ENCODE data around the gene KIAA0825. TPM values are rescaled to one million over a fixed set of nuclear protein-coding genes. Genes with fewer than 3 reads are reported as not detected.

KIAA0825 gene
- total RNA-seq, 1 donor from 2014 or later = 2.1 TPM

GRCh38 chr5:94508461-94509148 lies 109.8 kb downstream of the KIAA0825 start:
- intact Hi-C loops (cut with micrococcal nuclease) = no loop called here

- intact Hi-C loops (cut with micrococcal nuclease) = no loop called here
Measured at GRCh38 chr5:94505327-94506068, 112.9 kb downstream of the KIAA0825 start.

GRCh38 chr5:94503677-94504076 lies 114.7 kb downstream of the KIAA0825 start:
- intact Hi-C loops (cut with micrococcal nuclease) = no loop called here

GRCh38 chr5:94501365-94501764 lies 117.0 kb downstream of the KIAA0825 start:
- intact Hi-C loops (cut with micrococcal nuclease) = no loop called here

GRCh38 chr5:94499806-94500205 lies 118.6 kb downstream of the KIAA0825 start:
- intact Hi-C loops (cut with micrococcal nuclease) = no loop called here

- intact Hi-C loops (cut with micrococcal nuclease) = no loop called here
Measured at GRCh38 chr5:94498199-94498598, 120.2 kb downstream of the KIAA0825 start.

GRCh38 chr5:94485067-94485466 lies 133.3 kb downstream of the KIAA0825 start:
- intact Hi-C loops (cut with micrococcal nuclease) = no loop called here

GRCh38 chr5:94481059-94481458 lies 137.3 kb downstream of the KIAA0825 start:
- intact Hi-C loops (cut with micrococcal nuclease) = no loop called here

GRCh38 chr5:94480486-94480885 lies 137.9 kb downstream of the KIAA0825 start:
- intact Hi-C loops (cut with micrococcal nuclease) = no loop called here

GRCh38 chr5:94473936-94474335 lies 144.5 kb downstream of the KIAA0825 start:
- intact Hi-C loops (cut with micrococcal nuclease) = no loop called here

- intact Hi-C loops (cut with micrococcal nuclease) = no loop called here
Measured at GRCh38 chr5:94471521-94471920, 146.9 kb downstream of the KIAA0825 start.

- intact Hi-C loops (cut with micrococcal nuclease) = no loop called here
Measured at GRCh38 chr5:94470802-94471201, 147.6 kb downstream of the KIAA0825 start.

- intact Hi-C loops (cut with micrococcal nuclease) = no loop called here
Measured at GRCh38 chr5:94469894-94470329, 148.5 kb downstream of the KIAA0825 start.

GRCh38 chr5:94467954-94468930 lies 150.2 kb downstream of the KIAA0825 start:
- intact Hi-C loops (cut with micrococcal nuclease) = no loop called here

GRCh38 chr5:94467346-94467953 lies 151.0 kb downstream of the KIAA0825 start:
- intact Hi-C loops (cut with micrococcal nuclease) = no loop called here

GRCh38 chr5:94463739-94464138 lies 154.7 kb downstream of the KIAA0825 start:
- intact Hi-C loops (cut with micrococcal nuclease) = no loop called here

- intact Hi-C loops (cut with micrococcal nuclease) = no loop called here
Measured at GRCh38 chr5:94461131-94461530, 157.3 kb downstream of the KIAA0825 start.

- intact Hi-C loops (cut with micrococcal nuclease) = no loop called here
Measured at GRCh38 chr5:94459915-94460314, 158.5 kb downstream of the KIAA0825 start.

GRCh38 chr5:94457788-94458187 lies 160.6 kb downstream of the KIAA0825 start:
- intact Hi-C loops (cut with micrococcal nuclease) = no loop called here

GRCh38 chr5:94445726-94446125 lies 172.7 kb downstream of the KIAA0825 start:
- intact Hi-C loops (cut with micrococcal nuclease) = no loop called here

- intact Hi-C loops (cut with micrococcal nuclease) = no loop called here
Measured at GRCh38 chr5:94442991-94443390, 175.4 kb downstream of the KIAA0825 start.
